GM20431 (cell line): ENCODE data around the gene HMCN1.
"Not testable (repeated sequence)": the region's sequence is repeated elsewhere in the genome, so short reads cannot be mapped to it uniquely, and the experiment has no call there.

ENCODE experiments used
- in situ Hi-C: fragments of 300-500 bp; cut with MseI, MboI; formaldehyde crosslinking; loops from one replicate; pipeline ENCODE4 v1.15.0; 2020; ENCODE audit warnings: low sequenced_read_pairs; ENCODE audit not compliant: unreplicated experiment

HMCN1 gene

GRCh38 chr1:185886671-185887070 is 152.5 kb downstream of the HMCN1 start:
- in situ Hi-C loops, result no loop called here

- in situ Hi-C loops, result not testable (repeated sequence)
These were observed 158.7 kb downstream of the HMCN1 start for GRCh38 chr1:185892831-185893403.

GRCh38 chr1:185894791-185895190 is 160.6 kb downstream of the HMCN1 start:
- in situ Hi-C loops, result no loop called here

- in situ Hi-C loops, result no loop called here
These were observed 161.2 kb downstream of the HMCN1 start for GRCh38 chr1:185895208-185895900.

GRCh38 chr1:185896863-185897262 is 162.7 kb downstream of the HMCN1 start:
- in situ Hi-C loops, result no loop called here

- in situ Hi-C loops, result no loop called here
These were observed 172.0 kb downstream of the HMCN1 start for GRCh38 chr1:185906186-185906585.

GRCh38 chr1:185907246-185907645 is 173.1 kb downstream of the HMCN1 start:
- in situ Hi-C loops, result no loop called here

- in situ Hi-C loops, result no loop called here
These were observed 177.8 kb downstream of the HMCN1 start for GRCh38 chr1:185911978-185912377.

- in situ Hi-C loops, result no loop called here
These were observed 178.3 kb downstream of the HMCN1 start for GRCh38 chr1:185912504-185912903.

- in situ Hi-C loops, result no loop called here
These were observed 179.9 kb downstream of the HMCN1 start for GRCh38 chr1:185914089-185914488.

- in situ Hi-C loops, result no loop called here
These were observed 182.7 kb downstream of the HMCN1 start for GRCh38 chr1:185916861-185917260.

GRCh38 chr1:185917646-185918045 is 183.5 kb downstream of the HMCN1 start:
- in situ Hi-C loops, result no loop called here

GRCh38 chr1:185920602-185921001 is 186.4 kb downstream of the HMCN1 start:
- in situ Hi-C loops, result no loop called here

- in situ Hi-C loops, result no loop called here
These were observed 187.4 kb downstream of the HMCN1 start for GRCh38 chr1:185921636-185922035.

GRCh38 chr1:185926588-185926987 is 192.4 kb downstream of the HMCN1 start:
- in situ Hi-C loops, result no loop called here

GRCh38 chr1:185929776-185930175 is 195.6 kb downstream of the HMCN1 start:
- in situ Hi-C loops, result no loop called here

- in situ Hi-C loops, result no loop called here
These were observed 197.2 kb downstream of the HMCN1 start for GRCh38 chr1:185931438-185931837.

GRCh38 chr1:185933580-185933979 is 199.4 kb downstream of the HMCN1 start:
- in situ Hi-C loops, result no loop called here

- in situ Hi-C loops, result no loop called here
These were observed 200.4 kb downstream of the HMCN1 start for GRCh38 chr1:185934476-185935189.

GRCh38 chr1:185935360-185935759 is 201.2 kb downstream of the HMCN1 start:
- in situ Hi-C loops, result no loop called here

GRCh38 chr1:185936641-185937040 is 202.4 kb downstream of the HMCN1 start:
- in situ Hi-C loops, result no loop called here
